HepG2 (cell line): ENCODE measurements around the gene MRPL9. TPM values are rescaled to one million over a fixed set of nuclear protein-coding genes. Genes with fewer than 3 reads are reported as not detected.

Experiments
- ATAC-seq: fragments of 200-7000 bp; cut with Tn5 transposase; 3 replicates; pipeline ENCODE4 v1.9.1; 2020; ENCODE audit warnings: mild to moderate bottlenecking, moderate library complexity
- BruUV-seq: library from RNA; stranded (reverse); fragments of 400-500 nt; replicated peaks from 2 replicates; lab custom pipeline; 2021; lab: Mats Ljungman, UMichigan
- CTCF ChIA-PET: fragments of 300-600 bp; formaldehyde crosslinking; extraction: SDS; loops from one replicate; lab custom pipeline; 2021; ENCODE audit warnings: low total read pairs, inconsistent platforms, low intra/inter-chr PET ratio; lab: Yijun Ruan, JAX
- POLR2A ChIA-PET: fragments of 350-600 bp; sonication (Branson Sonifier 250); formaldehyde crosslinking; loops from one replicate; lab custom pipeline; 2020; ENCODE audit warnings: antibody characterized with exemption, inconsistent platforms; lab: Yijun Ruan, JAX
- DNase-seq: peaks from one replicate; pipeline ENCODE4 v3.0.0-alpha.2; 2015; ENCODE audit warnings: low spot score
- FAIRE-seq: peaks from 3 replicates; lab custom pipeline; 2011; peaks lifted over from hg19 to GRCh38; lab: Jason Lieb, UNC
- H2AFZ ChIP-seq: one replicate; pipeline ENCODE4 v1.6.1; 2011; ENCODE audit warnings: low read length, inconsistent platforms
- H3K27ac ChIP-seq: fragments of 300-600 bp; 3 replicates; pipeline ENCODE4 v1.8.0; 2011; ENCODE audit warnings: mixed run types, mild to moderate bottlenecking, mixed read lengths, low read length, inconsistent platforms; ENCODE audit not compliant: insufficient read depth; ENCODE audit errors: extremely low read length
- H3K27me3 ChIP-seq, 2 experiments: fragments of 200-600 bp in 1 of 2; 2 replicates in 1 of 2; 3 replicates in 1 of 2; pipeline versions ENCODE4 v1.6.0 to v1.8.0; 2011; ENCODE audit warnings: low read length in 2 of 2, mild to moderate bottlenecking in 2 of 2, moderate library complexity in 2 of 2, inconsistent platforms in 1 of 2; ENCODE audit not compliant: insufficient read depth in 2 of 2, control insufficient read depth in 1 of 2
- H3K36me3 ChIP-seq, 2 experiments: fragments of 200-600 bp in 1 of 2; replicated peaks in 1 of 2; 2 replicates in 1 of 2; 3 replicates in 1 of 2; pipeline versions ENCODE4 v1.5.1 to v1.8.0; 2011; ENCODE audit warnings: low read length in 2 of 2, inconsistent platforms in 1 of 2; ENCODE audit not compliant: insufficient read depth in 2 of 2, control insufficient read depth in 1 of 2
- H3K4me1 ChIP-seq: 2 replicates; pipeline ENCODE4 v1.5.1; 2012; ENCODE audit warnings: low read length, inconsistent platforms; ENCODE audit not compliant: insufficient read depth
- H3K4me2 ChIP-seq: 2 replicates; pipeline ENCODE4 v1.6.0; 2011; ENCODE audit warnings: low read depth, low read length, inconsistent platforms
- H3K4me3 ChIP-seq, 3 experiments: fragments of 200-600 bp in 1 of 3; sonication (generic), shearing (Covaris generic) in 1 of 3; replicated peaks in 1 of 3; 2 replicates each; pipeline ENCODE4 v1.5.1; 2011 to 2016; ENCODE audit warnings: low read length in 3 of 3, inconsistent platforms in 2 of 3, low read depth in 2 of 3, mild to moderate bottlenecking in 2 of 3, control low read depth in 1 of 3, mixed read lengths in 1 of 3; ENCODE audit not compliant: insufficient read depth in 1 of 3
- H3K79me2 ChIP-seq: one replicate; pipeline ENCODE4 v1.6.1; 2011; ENCODE audit warnings: low read length, inconsistent platforms; ENCODE audit not compliant: insufficient read depth
- H3K9ac ChIP-seq: 2 replicates; pipeline ENCODE4 v1.6.0; 2011; ENCODE audit warnings: mild to moderate bottlenecking, low read depth, low read length, inconsistent platforms; ENCODE audit not compliant: insufficient read depth
- H3K9me3 ChIP-seq: 2 replicates; pipeline ENCODE4 v1.5.1; 2012; ENCODE audit warnings: mild to moderate bottlenecking, low read length
- H4K20me1 ChIP-seq: 2 replicates; pipeline ENCODE4 v1.6.0; 2011; ENCODE audit warnings: inconsistent platforms, mild to moderate bottlenecking, low read length, moderate library complexity; ENCODE audit not compliant: insufficient read depth
- AHR ChIP-seq: IDR thresholded peaks from 2 replicates; pipeline ENCODE4 v1.6.1; 2018; ENCODE audit warnings: missing genetic modification reagents, missing compliant biosample characterization
- CEBPG ChIP-seq: IDR thresholded peaks from 2 replicates; pipeline ENCODE4 v1.6.1; 2016
- EZH2 ChIP-seq: conservative IDR thresholded peaks from 2 replicates; pipeline ENCODE4 v1.6.1; 2012; ENCODE audit warnings: mild to moderate bottlenecking, low read depth, low read length, moderate library complexity
- MIER2 ChIP-seq: IDR thresholded peaks from 2 replicates; pipeline ENCODE4 v1.6.1; 2016; ENCODE audit warnings: missing biosample characterization, missing genetic modification reagents
- REL ChIP-seq: sonication (generic); formaldehyde crosslinking; conservative IDR thresholded peaks from 2 replicates; pipeline ENCODE4 v1.8.0; 2022; ENCODE audit warnings: mild to moderate bottlenecking, missing genetic modification reagents, moderate library complexity
- THAP11 ChIP-seq: IDR thresholded peaks from 2 replicates; pipeline ENCODE4 v1.6.1; 2016; ENCODE audit warnings: missing biosample characterization, missing genetic modification reagents
- ZNF138 ChIP-seq: sonication (generic); formaldehyde crosslinking; IDR thresholded peaks from 2 replicates; pipeline ENCODE4 v1.5.0; 2020; ENCODE audit warnings: mild to moderate bottlenecking, low read depth, missing genetic modification reagents
- ZNF180 ChIP-seq: sonication (generic); formaldehyde crosslinking; IDR thresholded peaks from 2 replicates; pipeline ENCODE4 v1.4.0; 2020; ENCODE audit warnings: low read depth, missing genetic modification reagents, borderline replicate concordance
- ZNF296 ChIP-seq: sonication (generic); formaldehyde crosslinking; conservative IDR thresholded peaks from 2 replicates; pipeline ENCODE4 v1.5.0; 2020; ENCODE audit warnings: mild to moderate bottlenecking, missing genetic modification reagents
- ZNF567 ChIP-seq: sonication (generic); formaldehyde crosslinking; IDR thresholded peaks from 2 replicates; pipeline ENCODE4 v1.8.1; 2023; ENCODE audit warnings: mild to moderate bottlenecking, missing genetic modification reagents, borderline replicate concordance
- ZNF614 ChIP-seq: IDR thresholded peaks from 2 replicates; pipeline ENCODE4 v1.6.1; 2018; ENCODE audit warnings: missing biosample characterization, missing genetic modification reagents, inconsistent platforms, borderline replicate concordance
- WGBS: methylation state at CpG from one replicate; pipeline ENCODE4 v1.1.6; 2017; ENCODE audit warnings: low lambda C conversion rate; 5-methylcytosine and 5-hydroxymethylcytosine counted together
- in situ Hi-C: cut with HindIII; loops from 2 replicates; pipeline ENCODE4 v1.10.0; 2017; ENCODE audit warnings: low pct_unique_long_range_greater_than_20kb; ENCODE audit not compliant: extremely low pct_ligation_motif_present
- intact Hi-C: fragments of 100-400 bp; cut with micrococcal nuclease; formaldehyde crosslinking; loops from one replicate; pipeline ENCODE4 v1.10.0; 2022; ENCODE audit not compliant: unreplicated experiment
- polyA plus RNA-seq, 8 experiments: library from polyadenylated mRNA; depleted of rRNA in 3 of 8; stranded (reverse) in 7 of 8; unstranded in 1 of 8; fragments of >200 nt; fragmentation: Illumina TruSeq in 4 of 8; extraction: Trizol in 4 of 8; gene quantifications; 2 replicates each; pipeline versions ENCODE4 v1.2.1 to v1.2.3, GENCODE V29; 2011 to 2016; ENCODE audit warnings: low read depth in 4 of 8, missing spikeins in 1 of 8, mixed read lengths in 1 of 8; ENCODE audit not compliant: insufficient read depth in 1 of 8
- total RNA-seq, 5 experiments: library from RNA; depleted of rRNA; stranded (reverse); fragments of >200 nt; fragmentation: Illumina TruSeq; extraction: Trizol; gene quantifications; 2 replicates each; pipeline ENCODE4 v1.2.3, GENCODE V29; 2016; ENCODE audit warnings: low read depth in 1 of 5
- TF ChIP-seq, protein P1 (sequence below): sonication (generic); formaldehyde crosslinking; IDR thresholded peaks from 2 replicates; pipeline ENCODE4 v1.5.0; 2020; ENCODE audit warnings: missing genetic modification reagents
- TF ChIP-seq, protein P2 (sequence below): sonication (generic); formaldehyde crosslinking; IDR thresholded peaks from 2 replicates; pipeline ENCODE4 v1.5.1; 2020; ENCODE audit warnings: missing genetic modification reagents, mild to moderate bottlenecking, borderline replicate concordance
- TF ChIP-seq, protein P3 (sequence below): fragments of 450-650 bp; IDR thresholded peaks from 2 replicates; pipeline ENCODE4 v1.6.1; 2016
- TF ChIP-seq, protein P4 (sequence below), 2 experiments: IDR thresholded peaks; 2 replicates each; pipeline ENCODE4 v1.6.1; 2011 to 2012; ENCODE audit warnings: low read length in 2 of 2, borderline replicate concordance in 1 of 2, low read depth in 1 of 2, mild to moderate bottlenecking in 1 of 2, moderate library complexity in 1 of 2

Gene MRPL9
- total and polyA plus RNA-seq, 2 of the 13 experiments (the other 11 are each of a cell fraction or from before 2014, with no cell fraction given), result 72.1 to 107 TPM

DNA sequence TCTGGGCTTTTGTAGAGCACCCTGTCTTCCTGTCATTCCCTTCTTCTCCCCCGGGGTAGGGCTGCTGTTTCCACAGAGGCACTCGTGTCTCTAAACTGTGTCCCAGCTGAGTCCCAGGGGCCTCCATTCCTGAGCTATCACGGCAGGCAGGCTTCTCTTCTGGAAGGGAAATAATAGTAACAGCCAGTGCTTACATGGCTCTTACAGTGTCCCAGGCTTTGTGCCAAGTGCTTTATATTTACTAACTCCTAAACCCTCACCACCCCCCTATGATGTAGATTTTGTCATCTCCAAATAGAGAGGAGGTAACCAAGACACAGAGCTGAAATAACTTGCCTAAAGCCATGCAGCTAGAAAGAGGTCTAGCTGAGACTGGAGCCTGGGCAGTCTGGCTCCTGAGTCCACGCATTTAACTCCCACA is 45.3 kb downstream of the MRPL9 start (continued):
- TF ChIP-seq, protein P1, sequence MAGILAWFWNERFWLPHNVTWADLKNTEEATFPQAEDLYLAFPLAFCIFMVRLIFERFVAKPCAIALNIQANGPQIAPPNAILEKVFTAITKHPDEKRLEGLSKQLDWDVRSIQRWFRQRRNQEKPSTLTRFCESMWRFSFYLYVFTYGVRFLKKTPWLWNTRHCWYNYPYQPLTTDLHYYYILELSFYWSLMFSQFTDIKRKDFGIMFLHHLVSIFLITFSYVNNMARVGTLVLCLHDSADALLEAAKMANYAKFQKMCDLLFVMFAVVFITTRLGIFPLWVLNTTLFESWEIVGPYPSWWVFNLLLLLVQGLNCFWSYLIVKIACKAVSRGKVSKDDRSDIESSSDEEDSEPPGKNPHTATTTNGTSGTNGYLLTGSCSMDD, result no peak
- no peak for TF ChIP-seq ZNF567 (CRISPR knock-in tag)
- no peak for TF ChIP-seq ZNF296 (CRISPR knock-in tag)
- TF ChIP-seq ZNF180 (CRISPR knock-in tag), result no peak

DNA sequence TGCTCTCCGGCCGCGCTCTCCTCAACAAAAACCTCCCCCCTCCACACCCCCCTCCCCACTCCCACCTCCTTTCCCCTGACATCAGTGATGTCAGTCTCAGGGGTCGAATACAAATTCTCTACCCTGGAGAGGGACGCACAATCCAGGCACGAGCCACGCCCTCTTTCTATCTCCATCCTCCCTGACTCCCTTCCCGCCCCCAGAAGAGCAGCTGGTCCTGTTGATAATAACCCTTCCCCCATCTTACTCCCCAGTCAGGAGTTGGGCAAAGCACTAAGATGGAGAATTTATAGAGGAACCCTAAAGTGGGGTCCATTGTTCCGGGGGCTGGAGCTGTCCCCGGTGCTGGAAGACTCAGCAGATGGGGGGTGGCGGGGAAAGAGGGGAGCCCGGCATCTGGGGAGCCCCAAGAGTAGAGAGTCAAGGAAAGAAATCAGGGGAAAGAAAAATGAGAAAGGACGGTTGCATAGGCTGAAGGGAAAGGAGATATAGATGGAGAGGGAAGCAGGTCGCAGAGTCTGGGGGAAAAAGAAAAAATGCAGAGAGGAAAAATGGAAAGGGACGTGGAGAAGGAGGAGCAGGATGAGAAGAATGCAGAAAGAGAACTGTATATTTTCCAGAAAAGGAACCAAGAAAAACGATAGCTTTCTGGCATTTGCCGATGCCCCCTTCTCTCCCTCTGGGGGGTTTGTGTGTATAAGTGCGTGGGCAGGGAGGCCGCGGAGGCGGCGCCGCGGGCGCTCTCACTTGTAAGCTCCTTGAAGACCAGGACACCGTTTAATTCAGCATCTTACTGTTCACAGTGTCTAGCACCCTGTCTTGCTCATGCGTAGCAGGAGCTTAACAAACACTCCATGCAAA is 46.3 kb downstream of the MRPL9 start, which contains the start of gene CELF3:
Gene CELF3 (minus strand): TSS at position 33 of the 861 bp plus-strand sequence. CDS start 783 bp downstream, outside the sequence.
- intact Hi-C loops, result no loop called here
- Histone ChIP-seq H3K4me1 (peaks cover 66% of the 10 kb centered on the region), H3K36me3 (no peaks in the 10 kb centered on the region), H3K79me2 (no peaks in the 10 kb centered on the region), H4K20me1 (no peaks in the 10 kb centered on the region), H3K27me3 (peaks cover 3 to 41% of the 10 kb centered on the region in 2 experiments), H3K9ac (no peak within 1 kb of the TSS), H3K9me3 (no peaks in the 10 kb centered on the region), H3K27ac (no peak within 1 kb of the TSS), H3K4me3 (peak within 1 kb of the TSS in 1 of 3 experiments; percentile 36; a peak in 1 of 6 replicates), H2AFZ (no peak within 1 kb of the TSS), H3K4me2 (peak within 1 kb of the TSS; percentile 56)
- ChIA-PET CTCF (interaction anchor here (1.1 kb wide), 1 partner anchor 18 kb away, joined by 7 read pairs; no protein-coding TSS in a partner anchor), POLR2A (no interaction called here)
- 23% methylated on average over 27 of the region's 27 CpGs for WGBS
- BruUV-seq, result no TSS peak
- in situ Hi-C loops, result loop anchor here (10.0 kb wide), 1 partner anchor 118 kb away; the partner anchor contains the start of genes C2CD4D and RORC
- DNase-seq (no peak), FAIRE-seq (no peak), ATAC-seq (no peak)
- TF ChIP-seq ZNF138 (CRISPR knock-in tag) (no peak), EZH2 (peak; percentile 35; the same call in 1 of the 2 replicates), REL (CRISPR knock-in tag) (no peak), MIER2 (CRISPR knock-in tag) (peak; percentile 87), THAP11 (CRISPR knock-in tag) (no peak), ZNF614 (CRISPR knock-in tag) (no peak), CEBPG (no peak), AHR (CRISPR knock-in tag) (no peak)
- TF ChIP-seq, protein P2, sequence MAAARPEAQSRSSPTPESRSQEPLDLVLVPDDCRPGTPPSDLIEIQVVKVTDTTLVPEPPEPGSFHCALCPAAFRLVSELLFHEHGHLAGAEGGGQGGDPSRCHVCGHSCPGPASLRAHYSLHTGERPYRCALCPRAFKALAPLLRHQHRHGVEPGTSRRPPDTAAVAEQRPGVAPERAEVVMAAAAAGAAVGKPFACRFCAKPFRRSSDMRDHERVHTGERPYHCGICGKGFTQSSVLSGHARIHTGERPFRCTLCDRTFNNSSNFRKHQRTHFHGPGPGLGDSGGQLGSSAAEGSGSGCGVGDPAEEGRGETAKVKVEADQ (CRISPR knock-in tag), result no peak
- TF ChIP-seq, protein P3, sequence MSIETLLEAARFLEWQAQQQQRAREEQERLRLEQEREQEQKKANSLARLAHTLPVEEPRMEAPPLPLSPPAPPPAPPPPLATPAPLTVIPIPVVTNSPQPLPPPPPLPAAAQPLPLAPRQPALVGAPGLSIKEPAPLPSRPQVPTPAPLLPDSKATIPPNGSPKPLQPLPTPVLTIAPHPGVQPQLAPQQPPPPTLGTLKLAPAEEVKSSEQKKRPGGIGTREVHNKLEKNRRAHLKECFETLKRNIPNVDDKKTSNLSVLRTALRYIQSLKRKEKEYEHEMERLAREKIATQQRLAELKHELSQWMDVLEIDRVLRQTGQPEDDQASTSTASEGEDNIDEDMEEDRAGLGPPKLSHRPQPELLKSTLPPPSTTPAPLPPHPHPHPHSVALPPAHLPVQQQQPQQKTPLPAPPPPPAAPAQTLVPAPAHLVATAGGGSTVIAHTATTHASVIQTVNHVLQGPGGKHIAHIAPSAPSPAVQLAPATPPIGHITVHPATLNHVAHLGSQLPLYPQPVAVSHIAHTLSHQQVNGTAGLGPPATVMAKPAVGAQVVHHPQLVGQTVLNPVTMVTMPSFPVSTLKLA, result no peak
- TF ChIP-seq, protein P4, sequence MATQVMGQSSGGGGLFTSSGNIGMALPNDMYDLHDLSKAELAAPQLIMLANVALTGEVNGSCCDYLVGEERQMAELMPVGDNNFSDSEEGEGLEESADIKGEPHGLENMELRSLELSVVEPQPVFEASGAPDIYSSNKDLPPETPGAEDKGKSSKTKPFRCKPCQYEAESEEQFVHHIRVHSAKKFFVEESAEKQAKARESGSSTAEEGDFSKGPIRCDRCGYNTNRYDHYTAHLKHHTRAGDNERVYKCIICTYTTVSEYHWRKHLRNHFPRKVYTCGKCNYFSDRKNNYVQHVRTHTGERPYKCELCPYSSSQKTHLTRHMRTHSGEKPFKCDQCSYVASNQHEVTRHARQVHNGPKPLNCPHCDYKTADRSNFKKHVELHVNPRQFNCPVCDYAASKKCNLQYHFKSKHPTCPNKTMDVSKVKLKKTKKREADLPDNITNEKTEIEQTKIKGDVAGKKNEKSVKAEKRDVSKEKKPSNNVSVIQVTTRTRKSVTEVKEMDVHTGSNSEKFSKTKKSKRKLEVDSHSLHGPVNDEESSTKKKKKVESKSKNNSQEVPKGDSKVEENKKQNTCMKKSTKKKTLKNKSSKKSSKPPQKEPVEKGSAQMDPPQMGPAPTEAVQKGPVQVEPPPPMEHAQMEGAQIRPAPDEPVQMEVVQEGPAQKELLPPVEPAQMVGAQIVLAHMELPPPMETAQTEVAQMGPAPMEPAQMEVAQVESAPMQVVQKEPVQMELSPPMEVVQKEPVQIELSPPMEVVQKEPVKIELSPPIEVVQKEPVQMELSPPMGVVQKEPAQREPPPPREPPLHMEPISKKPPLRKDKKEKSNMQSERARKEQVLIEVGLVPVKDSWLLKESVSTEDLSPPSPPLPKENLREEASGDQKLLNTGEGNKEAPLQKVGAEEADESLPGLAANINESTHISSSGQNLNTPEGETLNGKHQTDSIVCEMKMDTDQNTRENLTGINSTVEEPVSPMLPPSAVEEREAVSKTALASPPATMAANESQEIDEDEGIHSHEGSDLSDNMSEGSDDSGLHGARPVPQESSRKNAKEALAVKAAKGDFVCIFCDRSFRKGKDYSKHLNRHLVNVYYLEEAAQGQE (IDR thresholded peaks at IDR 0.05; ENCODE audit: borderline replicate concordance in 1 of 2, low read depth in 1 of 2, low read length in 2 of 2), result peak; percentile 52 to 93
